Loucy (cell line): ENCODE results near the gene PANX2.

Experiments
- H2AFZ ChIP-seq: fragments of 200-600 bp; sonication (generic); 2 replicates; pipeline ENCODE4 v1.6.0; 2016; ENCODE audit warnings: antibody characterized with exemption, mild to moderate bottlenecking, low read length, moderate library complexity
- H3F3A ChIP-seq: fragments of 200-600 bp; 2 replicates; pipeline ENCODE4 v1.6.0; 2016; ENCODE audit warnings: antibody characterized with exemption, low read depth, mild to moderate bottlenecking
- H3K27me3 ChIP-seq: fragments of 200-600 bp; sonication (generic); 2 replicates; pipeline ENCODE4 v1.6.1; 2014; ENCODE audit warnings: low read length, mild to moderate bottlenecking; ENCODE audit not compliant: insufficient read depth, poor library complexity, severe bottlenecking
- H3K36me3 ChIP-seq: fragments of 200-600 bp; sonication (generic); 2 replicates; pipeline ENCODE4 v1.6.1; 2016; ENCODE audit warnings: low read length; ENCODE audit not compliant: insufficient read depth
- H3K4me1 ChIP-seq: fragments of 200-600 bp; sonication (generic); 2 replicates; pipeline ENCODE4 v1.5.1; 2014; ENCODE audit warnings: low read length, mild to moderate bottlenecking; ENCODE audit not compliant: insufficient read depth, poor library complexity, severe bottlenecking
- H3K4me2 ChIP-seq: fragments of 200-600 bp; sonication (generic); 2 replicates; pipeline ENCODE4 v1.6.0; 2014; ENCODE audit warnings: antibody characterized with exemption, low read length, low read depth, mild to moderate bottlenecking; ENCODE audit not compliant: poor library complexity, severe bottlenecking
- H3K4me3 ChIP-seq: fragments of 200-600 bp; sonication (generic); 2 replicates; pipeline ENCODE4 v1.5.1; 2014; ENCODE audit warnings: low read length, mild to moderate bottlenecking, mixed read lengths; ENCODE audit not compliant: poor library complexity, severe bottlenecking
- H3K79me2 ChIP-seq: fragments of 200-600 bp; sonication (generic); 2 replicates; pipeline ENCODE4 v1.6.1; 2014; ENCODE audit warnings: low read length; ENCODE audit not compliant: insufficient read depth
- H3K9ac ChIP-seq: fragments of 200-600 bp; sonication (generic); 2 replicates; pipeline ENCODE4 v1.6.0; 2014; ENCODE audit warnings: mild to moderate bottlenecking, low read depth, low read length, moderate library complexity; ENCODE audit not compliant: poor library complexity, severe bottlenecking
- H3K9me2 ChIP-seq: fragments of 200-600 bp; sonication (generic); replicated peaks from 2 replicates; pipeline ENCODE4 v1.6.1; 2016; ENCODE audit warnings: low read depth, low read length, mixed read lengths
- H3K9me3 ChIP-seq: fragments of 200-600 bp; sonication (generic); 2 replicates; pipeline ENCODE4 v1.6.1; 2014; ENCODE audit warnings: mild to moderate bottlenecking, antibody characterized with exemption, low read length, low read depth; ENCODE audit not compliant: insufficient read depth
- H4K20me1 ChIP-seq: fragments of 200-600 bp; sonication (generic); 2 replicates; pipeline ENCODE4 v1.6.0; 2014; ENCODE audit warnings: antibody characterized with exemption, low read length, mild to moderate bottlenecking; ENCODE audit not compliant: insufficient read depth, poor library complexity, severe bottlenecking
- EZH2phosphoT487 ChIP-seq: fragments of 200-600 bp; IDR thresholded peaks from 2 replicates; pipeline ENCODE4 v1.6.1; 2018; ENCODE audit warnings: antibody characterized with exemption, mild to moderate bottlenecking, moderate library complexity, borderline replicate concordance
- TF ChIP-seq, protein P1 (sequence below): fragments of 200-600 bp; sonication (generic); conservative IDR thresholded peaks from 2 replicates; pipeline ENCODE4 v1.5.1; 2014; ENCODE audit warnings: mild to moderate bottlenecking, antibody characterized with exemption, low read length

Gene PANX2

DNA sequence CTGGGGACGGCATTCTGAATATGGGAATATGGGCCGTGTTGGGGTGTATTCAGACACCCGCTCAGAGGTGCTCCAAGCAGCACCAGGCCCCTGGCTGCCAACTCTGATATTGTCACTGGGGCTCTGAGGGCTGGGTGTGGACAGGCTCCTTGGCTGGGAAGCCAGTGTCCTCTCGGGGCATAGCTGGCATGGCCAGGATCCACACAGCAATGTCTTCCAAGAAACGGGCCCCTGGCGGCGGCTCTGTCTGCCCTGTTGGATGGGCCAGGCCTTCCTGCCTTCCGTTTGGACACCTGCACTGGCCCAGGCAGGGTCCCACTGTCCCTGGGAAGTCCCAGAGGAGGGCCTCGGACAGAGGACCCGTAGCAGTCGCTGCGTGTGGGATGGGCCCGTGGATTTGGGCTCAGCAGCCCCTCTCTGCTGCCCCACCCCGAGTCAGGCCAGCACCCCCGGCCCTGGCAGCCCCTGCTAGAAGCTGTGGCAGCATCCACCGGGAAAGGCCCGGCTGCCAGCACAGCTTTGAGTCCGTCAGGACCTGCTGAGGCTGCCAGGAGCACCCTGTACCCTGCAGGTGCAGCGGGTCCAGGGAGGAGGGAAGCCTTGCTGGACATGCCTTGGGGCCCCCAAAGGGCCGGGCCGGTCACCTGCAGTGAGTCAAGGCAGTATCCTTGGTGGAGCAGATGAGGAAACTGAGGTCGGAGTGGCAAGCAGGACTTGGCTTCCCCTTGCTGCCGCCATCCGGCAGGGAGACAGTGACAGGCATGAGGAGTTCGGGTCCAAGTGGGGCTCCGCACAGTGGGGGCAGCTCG is 4.1 kb downstream of the PANX2 start:
- Histone ChIP-seq H3K79me2 (no peaks in the 10 kb centered on the region), H3K4me1 (peaks cover 1% of the 10 kb centered on the region), H2AFZ (no peak overlapping the region), H3K27me3 (no peaks in the 10 kb centered on the region), H3K4me3 (no peak overlapping the region), H4K20me1 (no peaks in the 10 kb centered on the region), H3K9me3 (no peaks in the 10 kb centered on the region), H3F3A (no peaks in the 10 kb centered on the region), H3K9ac (no peak overlapping the region), H3K4me2 (no peak overlapping the region), H3K9me2 (no peaks in the 10 kb centered on the region), H3K36me3 (no peaks in the 10 kb centered on the region)
- TF ChIP-seq, protein P1, sequence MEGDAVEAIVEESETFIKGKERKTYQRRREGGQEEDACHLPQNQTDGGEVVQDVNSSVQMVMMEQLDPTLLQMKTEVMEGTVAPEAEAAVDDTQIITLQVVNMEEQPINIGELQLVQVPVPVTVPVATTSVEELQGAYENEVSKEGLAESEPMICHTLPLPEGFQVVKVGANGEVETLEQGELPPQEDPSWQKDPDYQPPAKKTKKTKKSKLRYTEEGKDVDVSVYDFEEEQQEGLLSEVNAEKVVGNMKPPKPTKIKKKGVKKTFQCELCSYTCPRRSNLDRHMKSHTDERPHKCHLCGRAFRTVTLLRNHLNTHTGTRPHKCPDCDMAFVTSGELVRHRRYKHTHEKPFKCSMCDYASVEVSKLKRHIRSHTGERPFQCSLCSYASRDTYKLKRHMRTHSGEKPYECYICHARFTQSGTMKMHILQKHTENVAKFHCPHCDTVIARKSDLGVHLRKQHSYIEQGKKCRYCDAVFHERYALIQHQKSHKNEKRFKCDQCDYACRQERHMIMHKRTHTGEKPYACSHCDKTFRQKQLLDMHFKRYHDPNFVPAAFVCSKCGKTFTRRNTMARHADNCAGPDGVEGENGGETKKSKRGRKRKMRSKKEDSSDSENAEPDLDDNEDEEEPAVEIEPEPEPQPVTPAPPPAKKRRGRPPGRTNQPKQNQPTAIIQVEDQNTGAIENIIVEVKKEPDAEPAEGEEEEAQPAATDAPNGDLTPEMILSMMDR = no peak
- TF ChIP-seq EZH2phosphoT487 = no peak

DNA sequence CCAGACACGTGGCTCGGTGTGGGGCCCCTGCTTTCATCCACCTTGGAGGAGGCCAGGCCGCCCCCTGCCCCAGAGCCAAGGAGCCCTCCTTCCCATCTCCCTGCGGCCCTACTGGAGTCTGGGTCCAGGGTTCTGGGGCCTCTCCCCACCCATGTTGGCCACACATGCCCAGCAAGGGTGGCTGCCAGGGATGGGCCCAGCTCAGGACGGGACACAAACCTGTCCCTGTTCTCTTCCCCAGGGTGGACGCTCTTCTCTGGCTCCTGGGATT is 4.6 kb downstream of the PANX2 start:
- Histone ChIP-seq H3K27me3 (no peaks in the 10 kb centered on the region), H3K9me2 (no peaks in the 10 kb centered on the region), H3K36me3 (no peaks in the 10 kb centered on the region), H3K79me2 (no peaks in the 10 kb centered on the region), H3F3A (no peaks in the 10 kb centered on the region), H3K4me3 (no peak overlapping the region), H3K4me1 (peaks cover 4% of the 10 kb centered on the region), H2AFZ (no peak overlapping the region), H3K9me3 (no peaks in the 10 kb centered on the region), H4K20me1 (no peaks in the 10 kb centered on the region), H3K9ac (no peak overlapping the region), H3K4me2 (no peak overlapping the region)
- TF ChIP-seq EZH2phosphoT487 = no peak

DNA sequence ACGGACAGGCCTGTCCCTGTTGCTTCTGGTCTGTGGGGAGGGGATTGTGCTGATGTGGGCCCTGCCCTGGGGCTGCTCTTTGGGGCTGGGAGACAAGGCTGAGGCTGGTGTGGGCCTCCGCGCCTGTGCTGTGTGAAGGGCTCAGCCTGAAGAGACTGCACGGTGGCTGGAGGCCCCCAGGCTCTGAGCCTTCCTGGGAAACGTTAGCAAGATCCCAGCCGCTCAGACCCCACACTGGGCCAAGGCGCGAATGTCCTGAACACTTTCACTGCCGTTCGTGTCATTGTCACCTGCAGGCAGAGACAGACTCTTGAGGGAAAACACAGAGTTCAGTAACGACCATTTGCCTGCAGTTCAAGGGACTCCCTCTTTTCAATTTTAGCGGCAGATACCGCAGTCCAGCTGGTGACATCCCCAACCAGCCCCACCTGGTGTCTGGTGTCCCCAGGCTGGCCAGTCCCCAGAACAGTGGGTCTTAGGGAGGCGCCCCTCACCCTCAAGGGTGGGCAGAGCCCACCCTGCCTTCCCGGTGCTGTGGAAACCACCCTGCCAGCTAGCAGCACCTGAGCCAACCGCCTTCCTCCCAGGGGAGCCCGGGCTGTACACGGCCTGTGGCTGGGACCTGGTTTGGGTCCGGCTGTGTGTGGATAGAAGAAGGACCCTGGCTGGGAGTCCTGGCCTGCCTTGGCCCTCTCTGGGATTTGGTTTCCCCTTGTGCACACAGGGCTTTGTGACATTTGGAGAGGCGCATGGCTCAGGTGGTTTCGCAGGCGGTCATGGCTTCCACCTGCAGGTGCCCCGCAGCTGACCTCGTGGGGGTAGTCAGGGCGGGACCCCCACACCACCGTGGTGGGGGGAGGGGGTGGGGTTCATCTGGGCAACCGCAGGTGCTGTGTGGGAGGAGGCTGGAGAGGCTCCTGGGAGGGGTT is 5.7 kb downstream of the PANX2 start:
- Histone ChIP-seq H3K9me3 (no peaks in the 10 kb centered on the region), H3K27me3 (no peaks in the 10 kb centered on the region), H4K20me1 (no peaks in the 10 kb centered on the region), H3K9ac (no peak overlapping the region), H3K9me2 (no peaks in the 10 kb centered on the region), H3K36me3 (no peaks in the 10 kb centered on the region), H3K4me1 (peaks cover 4% of the 10 kb centered on the region), H3K79me2 (no peaks in the 10 kb centered on the region), H3F3A (no peaks in the 10 kb centered on the region), H3K4me2 (no peak overlapping the region), H2AFZ (no peak overlapping the region), H3K4me3 (no peak overlapping the region)
- TF ChIP-seq, protein P1 = no peak
- no peak for TF ChIP-seq EZH2phosphoT487
